Measurements from ENCODE around the gene CAMTA1. TPM values are rescaled to one million over a fixed set of nuclear protein-coding genes. Genes with fewer than 3 reads are reported as not detected.

The CAMTA1 gene
- total RNA-seq, 1 donor from 2014 or later: 81.6 TPM

DNA sequence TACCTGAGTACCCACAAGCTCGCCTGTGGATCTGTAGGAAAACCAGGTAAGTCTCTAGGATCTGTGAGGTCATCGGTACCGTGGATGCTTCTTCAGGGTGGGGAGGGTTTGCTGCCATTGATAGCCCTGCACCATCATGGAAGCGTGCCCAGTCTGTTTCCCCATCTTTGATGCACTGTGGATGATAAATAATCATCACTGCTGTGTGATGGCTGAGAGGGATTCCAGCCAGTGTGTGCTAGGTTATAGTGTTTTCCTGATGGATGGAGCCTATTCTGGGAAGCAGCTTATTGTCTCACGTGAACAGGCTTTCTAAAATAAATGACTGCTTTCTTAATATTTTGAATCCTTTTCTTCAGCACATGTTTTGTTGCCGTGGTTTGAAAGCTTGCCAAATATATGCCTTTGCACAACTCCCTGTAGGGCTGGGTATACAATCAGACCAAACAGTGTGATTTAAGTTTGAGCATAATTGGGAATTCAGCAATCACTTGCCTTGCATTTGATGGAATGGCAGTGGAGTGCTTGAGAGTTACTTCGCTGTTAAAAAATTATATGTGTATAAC lies 113.8 kb downstream of the CAMTA1 start:
- peaks cover 8% of the 10 kb centered on the region for H3K4me1 Mint-ChIP-seq (ENCODE audit: unreplicated experiment)
- no peak overlapping the region for H3K4me3 Mint-ChIP-seq (ENCODE audit: unreplicated experiment)
- DNase-seq (ENCODE audit: extremely low spot score, unreplicated experiment): no peak
- H3K27ac Mint-ChIP-seq (ENCODE audit: unreplicated experiment): no peak overlapping the region
- TF ChIP-seq, protein P1, sequence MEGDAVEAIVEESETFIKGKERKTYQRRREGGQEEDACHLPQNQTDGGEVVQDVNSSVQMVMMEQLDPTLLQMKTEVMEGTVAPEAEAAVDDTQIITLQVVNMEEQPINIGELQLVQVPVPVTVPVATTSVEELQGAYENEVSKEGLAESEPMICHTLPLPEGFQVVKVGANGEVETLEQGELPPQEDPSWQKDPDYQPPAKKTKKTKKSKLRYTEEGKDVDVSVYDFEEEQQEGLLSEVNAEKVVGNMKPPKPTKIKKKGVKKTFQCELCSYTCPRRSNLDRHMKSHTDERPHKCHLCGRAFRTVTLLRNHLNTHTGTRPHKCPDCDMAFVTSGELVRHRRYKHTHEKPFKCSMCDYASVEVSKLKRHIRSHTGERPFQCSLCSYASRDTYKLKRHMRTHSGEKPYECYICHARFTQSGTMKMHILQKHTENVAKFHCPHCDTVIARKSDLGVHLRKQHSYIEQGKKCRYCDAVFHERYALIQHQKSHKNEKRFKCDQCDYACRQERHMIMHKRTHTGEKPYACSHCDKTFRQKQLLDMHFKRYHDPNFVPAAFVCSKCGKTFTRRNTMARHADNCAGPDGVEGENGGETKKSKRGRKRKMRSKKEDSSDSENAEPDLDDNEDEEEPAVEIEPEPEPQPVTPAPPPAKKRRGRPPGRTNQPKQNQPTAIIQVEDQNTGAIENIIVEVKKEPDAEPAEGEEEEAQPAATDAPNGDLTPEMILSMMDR (IDR thresholded peaks at IDR 0.05): no peak
- H3K27me3 Mint-ChIP-seq (ENCODE audit: unreplicated experiment): no peaks in the 10 kb centered on the region
- H3K9me3 Mint-ChIP-seq (ENCODE audit: unreplicated experiment): no peaks in the 10 kb centered on the region
- peaks cover 3% of the 10 kb centered on the region for H3K36me3 Mint-ChIP-seq (ENCODE audit: unreplicated experiment)

DNA sequence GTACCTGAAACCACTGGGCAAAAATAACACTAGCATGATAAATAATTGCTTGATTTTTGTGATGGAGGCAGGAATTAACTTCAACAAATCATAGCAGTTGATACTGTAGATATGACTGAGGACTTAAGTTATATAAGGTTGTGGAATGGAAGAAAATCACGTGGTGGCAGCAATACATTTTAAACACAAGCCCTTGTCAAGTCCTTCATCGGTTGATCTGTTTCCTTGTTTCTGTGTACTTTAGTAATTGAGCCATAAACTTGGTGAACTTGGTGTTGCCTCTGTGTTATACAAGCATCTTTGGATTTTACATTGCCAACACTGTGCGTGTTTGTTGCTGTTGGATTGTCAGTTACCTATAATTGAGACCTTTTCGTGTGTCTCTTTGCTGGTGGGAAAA lies 114.4 kb downstream of the CAMTA1 start:
- TF ChIP-seq, protein P1 (IDR thresholded peaks at IDR 0.05): no peak
- no peak overlapping the region for H3K27ac Mint-ChIP-seq (ENCODE audit: unreplicated experiment)
- H3K36me3 Mint-ChIP-seq (ENCODE audit: unreplicated experiment): peaks cover 3% of the 10 kb centered on the region
- DNase-seq (ENCODE audit: extremely low spot score, unreplicated experiment): no peak
- H3K27me3 Mint-ChIP-seq (ENCODE audit: unreplicated experiment): no peaks in the 10 kb centered on the region
- H3K9me3 Mint-ChIP-seq (ENCODE audit: unreplicated experiment): no peaks in the 10 kb centered on the region
- no peak overlapping the region for H3K4me3 Mint-ChIP-seq (ENCODE audit: unreplicated experiment)
- H3K4me1 Mint-ChIP-seq (ENCODE audit: unreplicated experiment): peaks cover 12% of the 10 kb centered on the region

GRCh38 chr1:6902153-6902552 lies 116.9 kb downstream of the CAMTA1 start:
- TF ChIP-seq, protein P1 (IDR thresholded peaks at IDR 0.05): no peak
- H3K4me3 Mint-ChIP-seq (ENCODE audit: unreplicated experiment): no peak overlapping the region
- H3K36me3 Mint-ChIP-seq (ENCODE audit: unreplicated experiment): no peaks in the 10 kb centered on the region
- H3K27me3 Mint-ChIP-seq (ENCODE audit: unreplicated experiment): no peaks in the 10 kb centered on the region
- peaks cover 20% of the 10 kb centered on the region for H3K4me1 Mint-ChIP-seq (ENCODE audit: unreplicated experiment)
- no peak for DNase-seq (ENCODE audit: extremely low spot score, unreplicated experiment)
- no peak overlapping the region for H3K27ac Mint-ChIP-seq (ENCODE audit: unreplicated experiment)
- no peaks in the 10 kb centered on the region for H3K9me3 Mint-ChIP-seq (ENCODE audit: unreplicated experiment)

- Mint-ChIP-seq H3K9me3 (ENCODE audit: unreplicated experiment) (no peaks in the 10 kb centered on the region), H3K4me1 (ENCODE audit: unreplicated experiment) (peaks cover 17% of the 10 kb centered on the region), H3K27ac (ENCODE audit: unreplicated experiment) (no peak overlapping the region), H3K36me3 (ENCODE audit: unreplicated experiment) (no peaks in the 10 kb centered on the region), H3K27me3 (ENCODE audit: unreplicated experiment) (no peaks in the 10 kb centered on the region), H3K4me3 (ENCODE audit: unreplicated experiment) (no peak overlapping the region)
- no peak for DNase-seq (ENCODE audit: extremely low spot score, unreplicated experiment)
- TF ChIP-seq, protein P1 (IDR thresholded peaks at IDR 0.05): no peak
These were observed 119.4 kb downstream of the CAMTA1 start for GRCh38 chr1:6904476-6905170.

- Mint-ChIP-seq H3K36me3 (ENCODE audit: unreplicated experiment) (no peaks in the 10 kb centered on the region), H3K9me3 (ENCODE audit: unreplicated experiment) (no peaks in the 10 kb centered on the region), H3K27me3 (ENCODE audit: unreplicated experiment) (no peaks in the 10 kb centered on the region), H3K4me3 (ENCODE audit: unreplicated experiment) (no peak overlapping the region), H3K27ac (ENCODE audit: unreplicated experiment) (no peak overlapping the region), H3K4me1 (ENCODE audit: unreplicated experiment) (peaks cover 17% of the 10 kb centered on the region)
- TF ChIP-seq, protein P1 (IDR thresholded peaks at IDR 0.05): no peak
- no peak for DNase-seq (ENCODE audit: extremely low spot score, unreplicated experiment)
These were observed 120.1 kb downstream of the CAMTA1 start for GRCh38 chr1:6905331-6905730.
